Measurements from ENCODE around the gene TFB1M. TPM values are rescaled to one million over a fixed set of nuclear protein-coding genes. Genes with fewer than 3 reads are reported as not detected.

The TFB1M gene
- total and polyA plus RNA-seq, 4 experiments from 2014 or later = 12.6 to 45.7 (median 29.1) TPM

DNA sequence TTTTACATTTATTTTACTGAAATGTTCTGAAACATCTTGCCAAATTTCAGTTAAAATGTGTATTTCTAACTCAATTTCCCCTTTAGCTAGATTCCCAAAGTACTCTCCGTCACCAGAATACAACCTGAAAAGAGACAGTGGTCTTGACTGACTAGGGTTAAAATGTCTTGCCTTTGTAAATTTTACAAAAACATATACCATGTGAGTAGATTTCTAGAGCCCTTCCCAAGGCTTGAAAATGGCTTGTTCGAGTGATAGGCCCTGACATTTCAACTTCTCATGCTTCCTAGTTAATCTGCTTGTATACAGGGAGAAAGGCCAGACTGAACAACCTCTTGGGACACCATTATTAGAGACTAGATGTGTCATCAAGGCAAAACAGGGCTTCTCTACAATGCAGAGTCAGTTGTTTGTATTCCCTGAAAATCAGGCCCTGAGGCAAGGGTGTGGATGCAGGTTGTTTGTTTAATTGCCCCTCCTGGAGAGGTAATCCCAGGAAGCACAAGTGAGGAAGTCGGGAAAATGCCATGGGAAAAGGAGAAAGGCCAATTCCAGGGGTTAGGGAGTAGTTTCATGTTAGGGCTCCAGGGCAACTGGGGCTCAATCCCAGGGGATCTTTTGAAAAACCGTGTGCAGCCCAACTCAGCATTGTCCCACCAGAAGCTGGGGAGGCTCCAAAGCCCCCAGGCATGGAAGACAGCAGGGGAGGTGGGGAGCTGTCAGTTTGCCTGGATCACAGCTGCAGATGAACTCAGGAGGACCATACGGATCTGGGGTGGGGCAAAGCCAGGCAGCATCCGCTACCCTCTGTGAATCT is 11.6 kb upstream of the TFB1M start:
- no peak overlapping the region for H3K27ac Mint-ChIP-seq
- H3K4me3 Mint-ChIP-seq = no peak overlapping the region
- ChIA-PET CTCF (ENCODE audit: partially characterized antibody) (interaction anchor here (1.9 to 5.6 kb wide), 2 partner anchors 9 to 1949 kb away, joined by 6 to 38 read pairs; no protein-coding TSS in a partner anchor), POLR2A (ENCODE audit: partially characterized antibody) (interaction anchor here (0.6 kb wide), 1 partner anchor 12 kb away, joined by 3 read pairs; no protein-coding TSS in a partner anchor)
- Histone ChIP-seq H3K4me1 (ENCODE audit: insufficient read depth, low read length) (no peaks in the 10 kb centered on the region), H3K4me3 (ENCODE audit: low read length in 2 of 2) (no peak overlapping the region), H3K36me3 (ENCODE audit: insufficient read depth, low read length) (no peaks in the 10 kb centered on the region), H3K9me3 (ENCODE audit: control insufficient read depth in 1 of 2, low read length in 2 of 2) (no peaks in the 10 kb centered on the region), H3K27me3 (ENCODE audit: insufficient read depth, low read length) (no peaks in the 10 kb centered on the region), H3K27ac (ENCODE audit: low read depth, low read length) (no peak overlapping the region)
- DNase-seq = no peak
- H3K9me3 Mint-ChIP-seq = no peaks in the 10 kb centered on the region
- no peaks in the 10 kb centered on the region for H3K36me3 Mint-ChIP-seq
- intact Hi-C loops (cut with micrococcal nuclease) = loop anchor here (2.0 to 5.0 kb wide), 2 partner anchors 1085 to 1706 kb away; no protein-coding TSS in a partner anchor
- peaks cover 1 to 4% of the 10 kb centered on the region in 2 donors for H3K27me3 Mint-ChIP-seq
- H3K4me1 Mint-ChIP-seq = peaks cover 0 to 5% (median 3%) of the 10 kb centered on the region in 4 donors

DNA sequence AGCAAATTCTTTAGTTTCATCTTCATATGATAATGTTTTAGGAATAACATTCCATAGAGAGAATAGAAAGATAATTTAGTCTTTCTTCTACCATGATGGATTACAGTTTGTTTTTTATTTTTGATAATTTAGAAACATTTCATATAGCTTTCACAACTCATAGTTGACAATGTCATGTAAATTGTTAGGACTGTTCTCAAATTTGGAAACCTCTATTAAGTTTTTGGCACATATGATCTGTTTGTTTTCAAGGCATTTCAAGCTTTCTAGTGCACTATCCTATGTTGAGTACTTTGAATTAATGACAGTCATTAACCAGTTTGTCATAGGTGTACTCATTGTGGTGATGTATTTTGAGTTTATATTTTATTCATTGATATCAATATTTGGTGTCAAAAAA is 10.7 kb upstream of the TFB1M start:
- no peaks in the 10 kb centered on the region for H3K36me3 ChIP-seq (ENCODE audit: insufficient read depth, low read length)
- Mint-ChIP-seq H3K4me1 (peaks cover 0 to 5% (median 3%) of the 10 kb centered on the region in 4 donors), H3K27ac (no peak overlapping the region), H3K9me3 (no peaks in the 10 kb centered on the region), H3K36me3 (no peaks in the 10 kb centered on the region), H3K27me3 (peaks cover 1 to 4% of the 10 kb centered on the region in 2 donors), H3K4me3 (no peak overlapping the region)
- H3K27me3 ChIP-seq (ENCODE audit: insufficient read depth, low read length) = no peaks in the 10 kb centered on the region
- no peak overlapping the region for H3K27ac ChIP-seq (ENCODE audit: low read depth, low read length)
- CTCF ChIA-PET (ENCODE audit: partially characterized antibody) = interaction anchor here (5.6 kb wide), 1 partner anchor 8 kb away, joined by 38 read pairs; no protein-coding TSS in a partner anchor
- H3K9me3 ChIP-seq (ENCODE audit: control insufficient read depth in 1 of 2, low read length in 2 of 2) = no peaks in the 10 kb centered on the region
- POLR2A ChIA-PET (ENCODE audit: partially characterized antibody) = no interaction called here
- no peaks in the 10 kb centered on the region for H3K4me1 ChIP-seq (ENCODE audit: insufficient read depth, low read length)
- intact Hi-C loops (cut with micrococcal nuclease) = loop anchor here (5.0 kb wide), 1 partner anchor 1707 kb away; no protein-coding TSS in a partner anchor
- DNase-seq = no peak
- H3K4me3 ChIP-seq (ENCODE audit: low read length in 2 of 2) = no peak overlapping the region

DNA sequence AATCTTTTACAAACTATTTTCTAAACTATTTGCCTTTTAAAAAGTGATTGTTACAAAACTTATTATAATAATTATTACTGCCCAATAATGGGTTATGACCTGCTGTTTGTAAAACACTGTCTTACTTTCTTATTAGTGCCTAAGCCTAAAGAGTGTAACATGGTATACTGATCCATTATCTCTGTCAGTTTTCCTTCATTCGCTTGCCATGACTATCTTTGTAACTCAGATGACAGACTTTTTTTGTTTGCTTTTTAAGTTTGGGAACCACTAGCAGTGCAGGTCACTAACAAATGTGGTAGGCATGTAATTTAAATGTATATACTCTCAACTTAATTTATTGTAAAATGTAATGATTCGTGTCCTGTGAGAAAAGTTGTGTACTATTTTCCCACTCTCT is 9.9 kb upstream of the TFB1M start:
- intact Hi-C loops (cut with micrococcal nuclease) = no loop called here
- CTCF ChIA-PET (ENCODE audit: partially characterized antibody) = no interaction called here

DNA sequence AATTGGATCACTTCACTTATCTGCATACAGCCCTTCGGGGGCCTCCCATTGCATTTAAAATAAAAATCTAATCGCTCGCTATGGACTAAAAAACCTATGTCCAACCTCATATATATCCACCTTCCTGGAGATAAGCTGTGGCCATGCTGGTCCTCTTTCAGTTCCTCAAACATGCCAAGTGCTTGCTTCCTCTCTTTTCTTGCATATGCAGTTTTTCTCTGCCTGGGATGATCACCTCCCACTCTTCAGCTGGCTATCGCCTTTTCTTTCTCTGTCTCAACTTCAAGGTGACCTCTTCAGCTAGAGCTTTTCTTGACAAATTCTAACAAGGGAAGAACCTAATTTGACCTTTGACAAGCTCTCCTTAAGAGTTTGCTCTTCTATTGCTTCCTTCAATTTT is 5.6 kb upstream of the TFB1M start:
- no peaks in the 10 kb centered on the region for H3K9me3 Mint-ChIP-seq
- H3K4me3 ChIP-seq (ENCODE audit: low read length in 2 of 2) = no peak overlapping the region
- H3K4me3 Mint-ChIP-seq = no peak overlapping the region
- peaks cover 0 to 4% of the 10 kb centered on the region in 2 donors for H3K27me3 Mint-ChIP-seq
- peaks cover 6 to 7% (median 6%) of the 10 kb centered on the region in 4 donors for H3K4me1 Mint-ChIP-seq
- ChIA-PET POLR2A (ENCODE audit: partially characterized antibody) (no interaction called here), CTCF (ENCODE audit: partially characterized antibody) (interaction anchor here (6.1 kb wide), 1 partner anchor 142 kb away, joined by 58 read pairs; no protein-coding TSS in a partner anchor)
- H3K4me1 ChIP-seq (ENCODE audit: insufficient read depth, low read length) = peaks cover 8% of the 10 kb centered on the region
- no peaks in the 10 kb centered on the region for H3K9me3 ChIP-seq (ENCODE audit: control insufficient read depth in 1 of 2, low read length in 2 of 2)
- no peak overlapping the region for H3K27ac ChIP-seq (ENCODE audit: low read depth, low read length)
- intact Hi-C loops (cut with micrococcal nuclease) = loop anchor here (10.0 kb wide), 1 partner anchor 1075 kb away; no protein-coding TSS in a partner anchor
- no peak overlapping the region for H3K27ac Mint-ChIP-seq
- no peaks in the 10 kb centered on the region for H3K36me3 ChIP-seq (ENCODE audit: insufficient read depth, low read length)
- H3K36me3 Mint-ChIP-seq = peaks cover 0 to 1% of the 10 kb centered on the region in 2 donors
- no peak for DNase-seq
- H3K27me3 ChIP-seq (ENCODE audit: insufficient read depth, low read length) = no peaks in the 10 kb centered on the region

More for the DNA sequence above, 9.9 kb upstream of the TFB1M start:
- no peak overlapping the region for H3K4me3 Mint-ChIP-seq
- no peaks in the 10 kb centered on the region for H3K9me3 Mint-ChIP-seq
- Histone ChIP-seq H3K36me3 (ENCODE audit: insufficient read depth, low read length) (no peaks in the 10 kb centered on the region), H3K9me3 (ENCODE audit: control insufficient read depth in 1 of 2, low read length in 2 of 2) (no peaks in the 10 kb centered on the region), H3K4me1 (ENCODE audit: insufficient read depth, low read length) (no peaks in the 10 kb centered on the region), H3K27ac (ENCODE audit: low read depth, low read length) (no peak overlapping the region), H3K27me3 (ENCODE audit: insufficient read depth, low read length) (no peaks in the 10 kb centered on the region), H3K4me3 (ENCODE audit: low read length in 2 of 2) (no peak overlapping the region)
- POLR2A ChIA-PET (ENCODE audit: partially characterized antibody) = no interaction called here
- DNase-seq = no peak
- H3K36me3 Mint-ChIP-seq = no peaks in the 10 kb centered on the region
- peaks cover 1 to 4% of the 10 kb centered on the region in 2 donors for H3K27me3 Mint-ChIP-seq
- no peak overlapping the region for H3K27ac Mint-ChIP-seq
- peaks cover 0 to 5% (median 3%) of the 10 kb centered on the region in 4 donors for H3K4me1 Mint-ChIP-seq

DNA sequence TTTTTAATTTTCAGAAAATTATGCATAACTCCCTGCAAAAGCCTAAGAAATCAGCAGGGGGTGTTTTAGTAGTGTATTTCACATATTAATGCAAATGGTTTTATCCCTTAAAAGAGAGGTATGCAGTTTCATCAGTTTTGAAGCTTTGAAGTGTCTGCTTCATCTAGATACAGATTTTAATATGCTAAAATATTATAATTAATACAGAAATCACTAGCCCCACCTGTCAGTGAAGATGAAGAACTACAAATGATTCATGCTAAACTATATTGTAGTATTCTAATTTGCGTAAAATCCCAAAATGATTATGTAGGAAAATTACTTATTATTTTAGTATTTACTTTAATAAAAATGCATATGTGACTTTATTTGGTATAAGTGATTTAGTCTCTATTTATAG is 2.9 kb upstream of the TFB1M start:
- ChIA-PET POLR2A (ENCODE audit: partially characterized antibody) (interaction anchor here (2.7 kb wide), 1 partner anchor 140 kb away, joined by 10 read pairs; no protein-coding TSS in a partner anchor), CTCF (ENCODE audit: partially characterized antibody) (interaction anchor here (1.2 to 6.1 kb wide), 6 partner anchors 10 to 641 kb away, joined by 4 to 58 read pairs (median 5); no protein-coding TSS in a partner anchor)
- Histone ChIP-seq H3K9me3 (ENCODE audit: control insufficient read depth in 1 of 2, low read length in 2 of 2) (no peaks in the 10 kb centered on the region), H3K4me1 (ENCODE audit: insufficient read depth, low read length) (peaks cover 19% of the 10 kb centered on the region), H3K4me3 (ENCODE audit: low read length in 2 of 2) (no peak overlapping the region), H3K36me3 (ENCODE audit: insufficient read depth, low read length) (no peaks in the 10 kb centered on the region), H3K27ac (ENCODE audit: low read depth, low read length) (no peak overlapping the region), H3K27me3 (ENCODE audit: insufficient read depth, low read length) (no peaks in the 10 kb centered on the region)
- peak in 4 of 5 donors; percentile 5 to 11 (median 8) for DNase-seq
- H3K9me3 Mint-ChIP-seq = peaks cover 0 to 4% (median 0%) of the 10 kb centered on the region in 8 donors
- H3K27me3 Mint-ChIP-seq = peaks cover 0 to 4% of the 10 kb centered on the region in 2 donors
- H3K36me3 Mint-ChIP-seq = peaks cover 0 to 16% of the 10 kb centered on the region in 2 donors
- peaks cover 9 to 34% (median 21%) of the 10 kb centered on the region in 4 donors for H3K4me1 Mint-ChIP-seq
- no peak overlapping the region for H3K27ac Mint-ChIP-seq
- intact Hi-C loops (cut with micrococcal nuclease) = loop anchor here (1.0 to 10.0 kb wide), 2 partner anchors 140 to 1072 kb away; no protein-coding TSS in a partner anchor
- H3K4me3 Mint-ChIP-seq = no peak overlapping the region

DNA sequence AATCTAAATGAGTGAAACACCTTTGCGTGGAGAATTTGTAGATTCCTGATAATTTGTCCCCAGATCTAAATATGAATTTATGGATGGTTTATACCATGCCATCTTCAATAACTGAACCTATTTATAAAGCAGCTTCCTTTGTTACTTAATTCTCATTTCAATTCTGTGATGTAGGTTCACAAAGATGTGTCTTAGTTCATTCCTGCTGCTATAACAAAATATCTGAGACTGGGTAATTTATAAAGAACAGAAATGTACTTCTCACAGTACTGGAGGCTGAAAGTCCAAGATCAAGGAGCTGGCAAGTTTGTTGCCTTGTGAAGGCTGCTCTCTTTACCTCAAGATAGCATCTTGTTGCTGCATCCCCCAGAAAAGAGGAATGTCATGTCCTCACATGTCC is 2.1 kb upstream of the TFB1M start:
- peaks cover 0 to 4% (median 0%) of the 10 kb centered on the region in 8 donors for H3K9me3 Mint-ChIP-seq
- CTCF ChIA-PET (ENCODE audit: partially characterized antibody) = interaction anchor here (0.8 to 6.1 kb wide), 8 partner anchors 11 to 642 kb away, joined by 3 to 58 read pairs (median 4); no protein-coding TSS in a partner anchor
- H3K4me3 Mint-ChIP-seq = peak overlapping the region in 1 of 8 donors; percentile 39
- DNase-seq = no peak
- H3K36me3 Mint-ChIP-seq = peaks cover 2 to 21% of the 10 kb centered on the region in 2 donors
- no peak overlapping the region for H3K4me3 ChIP-seq (ENCODE audit: low read length in 2 of 2)
- POLR2A ChIA-PET (ENCODE audit: partially characterized antibody) = interaction anchor here (2.7 kb wide), 1 partner anchor 139 kb away, joined by 10 read pairs; no protein-coding TSS in a partner anchor
- intact Hi-C loops (cut with micrococcal nuclease) = loop anchor here (10.0 kb wide), 1 partner anchor 1072 kb away; no protein-coding TSS in a partner anchor
- no peaks in the 10 kb centered on the region for H3K9me3 ChIP-seq (ENCODE audit: control insufficient read depth in 1 of 2, low read length in 2 of 2)
- no peaks in the 10 kb centered on the region for H3K27me3 ChIP-seq (ENCODE audit: insufficient read depth, low read length)
- no peak overlapping the region for H3K27ac ChIP-seq (ENCODE audit: low read depth, low read length)
- peaks cover 0 to 1% of the 10 kb centered on the region in 2 donors for H3K27me3 Mint-ChIP-seq
- peaks cover 9 to 42% (median 25%) of the 10 kb centered on the region in 4 donors for H3K4me1 Mint-ChIP-seq
- no peaks in the 10 kb centered on the region for H3K36me3 ChIP-seq (ENCODE audit: insufficient read depth, low read length)
- H3K4me1 ChIP-seq (ENCODE audit: insufficient read depth, low read length) = peaks cover 26% of the 10 kb centered on the region
- peak overlapping the region in 3 of 7 donors; percentile 3 to 57 (median 8) for H3K27ac Mint-ChIP-seq
